RWPE2 (cell line): Measurements from ENCODE around the gene DNAH3.
"Not testable (repeated sequence)": the region's sequence is repeated elsewhere in the genome, so short reads cannot be mapped to it uniquely, and the experiment has no call there.

Source experiments
- ATAC-seq: fragments of 200-7000 bp; cut with Tn5 transposase; 3 replicates; pipeline ENCODE4 v1.9.1; 2021; ENCODE audit warnings: low read depth
- DNase-seq: peaks from one replicate; pipeline ENCODE4 v3.0.0-alpha.2; 2020; ENCODE audit warnings: low spot score
- H3K27ac ChIP-seq: fragments of 450-650 bp; 2 replicates; pipeline ENCODE4 v1.5.1; 2017; ENCODE audit warnings: mild to moderate bottlenecking; ENCODE audit not compliant: poor library complexity, severe bottlenecking
- H3K27me3 ChIP-seq: fragments of 250-450 bp; sonication (Bioruptor Pico); 2 replicates; pipeline ENCODE4 v1.5.1; 2021; ENCODE audit warnings: mild to moderate bottlenecking, moderate library complexity; ENCODE audit not compliant: insufficient read depth, poor library complexity, severe bottlenecking
- H3K36me3 ChIP-seq: fragments of 250-450 bp; sonication (Bioruptor Pico); 2 replicates; pipeline ENCODE4 v1.5.1; 2020; ENCODE audit warnings: low read depth, mild to moderate bottlenecking, moderate library complexity
- H3K4me1 ChIP-seq: fragments of 250-450 bp; sonication (Bioruptor Pico); 2 replicates; pipeline ENCODE4 v1.5.1; 2021; ENCODE audit warnings: mild to moderate bottlenecking, moderate library complexity; ENCODE audit not compliant: insufficient read depth, poor library complexity, severe bottlenecking
- H3K4me3 ChIP-seq: fragments of 250-450 bp; sonication (Bioruptor Pico); 2 replicates; pipeline ENCODE4 v1.5.1; 2021; ENCODE audit warnings: mild to moderate bottlenecking, moderate library complexity; ENCODE audit not compliant: severe bottlenecking
- H3K9me3 ChIP-seq: fragments of 250-450 bp; sonication (Bioruptor Pico); 2 replicates; pipeline ENCODE4 v1.5.1; 2021; ENCODE audit warnings: mild to moderate bottlenecking, moderate library complexity; ENCODE audit not compliant: severe bottlenecking
- TF ChIP-seq, protein P1 (sequence below): fragments of 450-650 bp; IDR thresholded peaks from one replicate; pipeline ENCODE4 v1.5.1; 2017; ENCODE audit warnings: mild to moderate bottlenecking, moderate library complexity; ENCODE audit not compliant: poor library complexity, severe bottlenecking

DNAH3 gene

DNA sequence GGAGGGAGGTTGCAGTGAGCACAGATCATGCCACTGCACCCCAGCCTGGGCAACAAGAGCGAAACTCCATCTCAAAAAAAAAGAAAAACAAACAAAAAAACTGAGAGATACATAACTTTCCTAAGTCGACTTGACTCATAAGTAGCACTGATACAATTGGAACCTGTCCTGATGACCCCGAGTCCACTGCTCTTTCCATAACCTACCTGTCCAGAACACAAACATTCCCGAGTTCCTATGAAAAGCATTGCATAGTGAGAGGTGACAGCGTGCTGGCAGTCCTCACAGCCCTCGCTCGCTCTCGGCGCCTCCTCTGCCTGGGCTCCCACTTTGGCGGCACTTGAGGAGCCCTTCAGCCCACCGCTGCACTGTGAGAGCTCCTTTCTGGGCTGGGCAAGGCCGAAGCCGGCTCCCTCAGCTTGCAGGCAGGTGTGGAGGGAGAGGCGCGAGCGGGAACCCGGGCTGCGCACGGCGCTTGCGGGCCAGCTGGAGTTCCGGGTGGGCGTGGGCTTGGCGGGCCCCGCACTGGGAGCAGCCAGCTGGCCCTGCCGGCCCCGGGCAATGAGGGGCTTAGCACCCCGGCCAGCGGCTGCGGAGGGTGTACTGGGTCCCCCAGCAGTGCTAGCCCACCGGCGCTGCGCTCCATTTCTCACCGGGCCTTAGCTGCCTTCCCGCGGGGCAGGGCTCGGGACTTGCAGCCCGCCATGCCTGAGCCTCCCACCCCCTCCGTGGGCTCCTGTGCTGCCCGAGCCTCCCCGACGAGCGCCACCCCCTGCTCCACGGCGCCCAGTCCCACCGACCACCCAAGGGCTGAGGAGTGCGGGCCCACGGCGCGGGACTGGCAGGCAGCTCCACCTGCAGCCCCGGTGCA is 1.7 kb upstream of the DNAH3 start:
- ATAC-seq, DNase-seq, H3K27ac ChIP-seq, H3K36me3 ChIP-seq, H3K9me3 ChIP-seq, H3K4me1 ChIP-seq, H3K27me3 ChIP-seq, H3K4me3 ChIP-seq: not testable (repeated sequence)

DNA sequence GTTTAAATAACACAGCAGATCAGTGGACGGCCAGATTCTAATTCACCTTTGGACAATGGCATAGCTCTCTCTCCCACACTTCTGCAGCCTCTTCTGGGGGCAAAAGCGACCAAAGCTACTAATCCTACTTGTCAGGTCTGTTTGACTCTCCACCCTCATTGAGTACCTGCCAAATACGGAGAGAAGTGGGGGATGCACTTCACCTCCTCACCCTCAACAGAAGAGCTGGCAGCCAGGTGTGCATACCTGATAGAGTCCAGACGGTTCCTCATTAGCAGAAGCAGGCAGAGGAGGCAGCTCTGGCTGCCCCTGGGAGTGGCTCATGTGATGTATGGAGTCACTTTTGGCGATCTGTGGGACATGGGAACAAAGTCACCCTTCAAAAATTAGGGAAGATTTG is 4.9 kb downstream of the DNAH3 start:
- H3K36me3 ChIP-seq = no peaks in the 10 kb centered on the region
- no peaks in the 10 kb centered on the region for H3K27me3 ChIP-seq
- DNase-seq (no peak), ATAC-seq (no peak)
- H3K9me3 ChIP-seq = no peaks in the 10 kb centered on the region
- no peak overlapping the region for H3K4me3 ChIP-seq
- TF ChIP-seq, protein P1, sequence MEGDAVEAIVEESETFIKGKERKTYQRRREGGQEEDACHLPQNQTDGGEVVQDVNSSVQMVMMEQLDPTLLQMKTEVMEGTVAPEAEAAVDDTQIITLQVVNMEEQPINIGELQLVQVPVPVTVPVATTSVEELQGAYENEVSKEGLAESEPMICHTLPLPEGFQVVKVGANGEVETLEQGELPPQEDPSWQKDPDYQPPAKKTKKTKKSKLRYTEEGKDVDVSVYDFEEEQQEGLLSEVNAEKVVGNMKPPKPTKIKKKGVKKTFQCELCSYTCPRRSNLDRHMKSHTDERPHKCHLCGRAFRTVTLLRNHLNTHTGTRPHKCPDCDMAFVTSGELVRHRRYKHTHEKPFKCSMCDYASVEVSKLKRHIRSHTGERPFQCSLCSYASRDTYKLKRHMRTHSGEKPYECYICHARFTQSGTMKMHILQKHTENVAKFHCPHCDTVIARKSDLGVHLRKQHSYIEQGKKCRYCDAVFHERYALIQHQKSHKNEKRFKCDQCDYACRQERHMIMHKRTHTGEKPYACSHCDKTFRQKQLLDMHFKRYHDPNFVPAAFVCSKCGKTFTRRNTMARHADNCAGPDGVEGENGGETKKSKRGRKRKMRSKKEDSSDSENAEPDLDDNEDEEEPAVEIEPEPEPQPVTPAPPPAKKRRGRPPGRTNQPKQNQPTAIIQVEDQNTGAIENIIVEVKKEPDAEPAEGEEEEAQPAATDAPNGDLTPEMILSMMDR = no peak
- peaks cover 5% of the 10 kb centered on the region for H3K4me1 ChIP-seq
- no peak overlapping the region for H3K27ac ChIP-seq

DNA sequence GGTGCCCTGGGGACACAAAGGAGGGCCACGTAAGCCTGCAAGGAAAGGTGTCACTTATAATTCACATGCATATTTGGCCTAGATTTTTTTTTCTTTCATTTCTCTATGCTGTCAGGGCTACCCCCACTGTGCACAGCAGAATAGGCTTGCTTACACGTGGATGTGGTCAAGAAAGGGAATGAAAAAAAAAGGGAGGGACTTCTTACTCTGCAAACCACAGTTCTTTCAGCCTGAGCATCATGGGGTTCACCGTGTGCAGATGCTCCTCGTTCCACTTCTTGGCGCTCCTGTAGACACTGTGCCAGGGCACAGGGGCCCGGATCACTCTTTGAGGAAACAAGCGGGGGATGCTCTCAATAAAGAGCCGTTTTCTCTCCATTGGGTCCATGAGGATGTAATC is 16.6 kb downstream of the DNAH3 start:
- ATAC-seq (no peak), DNase-seq (no peak)
- Histone ChIP-seq H3K4me3 (no peak overlapping the region), H3K27me3 (no peaks in the 10 kb centered on the region), H3K9me3 (no peaks in the 10 kb centered on the region), H3K4me1 (no peaks in the 10 kb centered on the region), H3K36me3 (no peaks in the 10 kb centered on the region), H3K27ac (no peak overlapping the region)
- TF ChIP-seq, protein P1 = no peak

DNA sequence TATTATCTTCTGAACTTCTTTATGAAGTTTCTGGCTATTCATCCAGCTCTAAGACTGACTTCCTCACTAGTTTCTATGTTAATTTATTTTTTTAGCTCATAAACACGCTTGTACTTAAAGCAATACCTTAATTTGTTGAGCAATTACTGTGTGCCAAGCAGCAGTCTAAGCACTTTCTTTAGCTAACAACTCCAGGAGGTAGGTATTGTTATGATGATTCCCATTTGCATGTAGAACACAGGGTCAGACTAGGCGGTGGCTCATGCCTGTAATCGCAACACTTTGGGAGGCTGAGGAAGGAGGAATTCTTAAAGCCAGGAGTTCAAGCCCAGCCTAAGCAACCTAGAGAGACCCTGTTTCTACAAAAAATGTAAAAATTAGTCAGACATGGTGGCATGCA is 19.8 kb downstream of the DNAH3 start:
- Histone ChIP-seq H3K4me1 (no peaks in the 10 kb centered on the region), H3K27ac (no peak overlapping the region), H3K9me3 (no peaks in the 10 kb centered on the region), H3K4me3 (no peak overlapping the region), H3K27me3 (no peaks in the 10 kb centered on the region), H3K36me3 (no peaks in the 10 kb centered on the region)
- ATAC-seq = no peak
- TF ChIP-seq, protein P1 = no peak
- DNase-seq = no peak

DNA sequence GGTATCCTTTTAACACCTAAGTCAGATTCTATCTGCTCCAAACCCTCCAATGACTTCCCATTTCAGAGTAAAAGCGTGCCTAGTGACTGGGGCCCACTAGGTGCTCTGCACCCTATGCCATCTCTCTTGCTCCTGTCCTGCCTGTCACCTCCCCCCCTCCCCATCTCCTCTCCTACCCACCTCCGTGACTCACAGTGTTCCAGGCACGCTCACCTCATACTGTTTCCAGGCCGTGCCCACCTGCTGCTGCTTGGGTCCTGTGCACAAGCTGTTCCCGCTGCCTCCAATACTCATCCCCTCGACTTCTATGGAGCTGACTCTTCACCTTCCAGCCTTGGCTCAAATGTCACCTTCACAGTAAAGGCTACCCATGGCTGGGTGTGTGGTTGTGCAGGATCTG is 21.7 kb downstream of the DNAH3 start:
- H3K36me3 ChIP-seq = no peaks in the 10 kb centered on the region
- H3K27me3 ChIP-seq = no peaks in the 10 kb centered on the region
- TF ChIP-seq, protein P1 = no peak
- DNase-seq = no peak
- no peak for ATAC-seq
- H3K4me1 ChIP-seq = no peaks in the 10 kb centered on the region
- H3K4me3 ChIP-seq = no peak overlapping the region
- no peak overlapping the region for H3K27ac ChIP-seq
- no peaks in the 10 kb centered on the region for H3K9me3 ChIP-seq
